Smooth muscle cell (in vitro differentiated cells): Measurements from ENCODE around the gene LOC101059915.

Source experiments
- DNase-seq: peaks from one replicate; lab custom pipeline; 2025; ENCODE audit not compliant: unreplicated experiment; lab: John Stamatoyannopoulos, UW
- H2AFZ ChIP-seq: fragments of 200-600 bp; sonication (generic); 2 replicates; pipeline ENCODE4 v1.6.0; 2016; ENCODE audit warnings: antibody characterized with exemption, low read depth, mild to moderate bottlenecking
- H3F3A ChIP-seq: fragments of 200-600 bp; sonication (generic); 2 replicates; pipeline ENCODE4 v1.6.0; 2017; ENCODE audit warnings: antibody characterized with exemption, low read depth
- H3K27ac ChIP-seq: fragments of 200-600 bp; sonication (generic); 2 replicates; pipeline ENCODE4 v1.5.1; 2016; ENCODE audit warnings: low read depth, mild to moderate bottlenecking
- H3K27me3 ChIP-seq: fragments of 200-600 bp; sonication (generic); 2 replicates; pipeline ENCODE4 v1.6.1; 2016; ENCODE audit warnings: low read depth, mild to moderate bottlenecking
- H3K36me3 ChIP-seq: fragments of 200-600 bp; sonication (generic); 2 replicates; pipeline ENCODE4 v1.5.1; 2016; ENCODE audit warnings: low read depth
- H3K4me1 ChIP-seq: fragments of 200-600 bp; sonication (generic); 2 replicates; pipeline ENCODE4 v1.5.1; 2016; ENCODE audit warnings: low read depth
- H3K4me2 ChIP-seq: fragments of 200-600 bp; sonication (generic); 2 replicates; pipeline ENCODE4 v1.6.0; 2016; ENCODE audit warnings: mild to moderate bottlenecking
- H3K4me3 ChIP-seq: fragments of 200-600 bp; sonication (generic); 2 replicates; pipeline ENCODE4 v1.5.1; 2016; ENCODE audit warnings: mild to moderate bottlenecking
- H3K79me2 ChIP-seq: fragments of 200-600 bp; sonication (generic); 2 replicates; pipeline ENCODE4 v1.6.0; 2016; ENCODE audit warnings: low read depth, mild to moderate bottlenecking
- H3K9ac ChIP-seq: fragments of 200-600 bp; sonication (generic); 2 replicates; pipeline ENCODE4 v1.6.0; 2016; ENCODE audit warnings: low read depth
- H3K9me3 ChIP-seq: fragments of 200-600 bp; sonication (generic); replicated peaks from 2 replicates; pipeline ENCODE4 v1.5.1; 2016; ENCODE audit warnings: low read depth
- H4K20me1 ChIP-seq: fragments of 200-600 bp; sonication (generic); 2 replicates; pipeline ENCODE4 v1.6.0; 2016; ENCODE audit warnings: low read depth
- CTCF ChIP-seq: fragments of 200-600 bp; sonication (generic); IDR thresholded peaks from 2 replicates; pipeline ENCODE4 v1.5.1; 2017; ENCODE audit warnings: borderline replicate concordance, mild to moderate bottlenecking, antibody characterized with exemption; ENCODE audit not compliant: insufficient read depth, poor library complexity, severe bottlenecking
- WGBS: methylation state at CpG from one replicate; pipeline ENCODE4 v1.1.7; 2016; ENCODE audit warnings: low lambda C conversion rate; 5-methylcytosine and 5-hydroxymethylcytosine counted together

LOC101059915 gene

GRCh38 chrX:71629467-71629866, 37.9 kb upstream of the LOC101059915 start:
- no peaks in the 10 kb centered on the region for H3K4me1 ChIP-seq
- WGBS = 77% methylated on average over 2 of the region's 2 CpGs
- no peaks in the 10 kb centered on the region for H3K9me3 ChIP-seq
- H3K27ac ChIP-seq = no peak overlapping the region
- no peaks in the 10 kb centered on the region for H3K27me3 ChIP-seq
- H3K36me3 ChIP-seq = no peaks in the 10 kb centered on the region
- no peak overlapping the region for H3K9ac ChIP-seq
- no peak overlapping the region for H3K4me2 ChIP-seq
- DNase-seq = no peak
- H3F3A ChIP-seq = no peaks in the 10 kb centered on the region
- H2AFZ ChIP-seq = no peak overlapping the region
- no peak overlapping the region for H3K4me3 ChIP-seq
- TF ChIP-seq CTCF = no peak
- H3K79me2 ChIP-seq = no peaks in the 10 kb centered on the region
- no peaks in the 10 kb centered on the region for H4K20me1 ChIP-seq

- no peak overlapping the region for H3K27ac ChIP-seq
- no peaks in the 10 kb centered on the region for H3K36me3 ChIP-seq
- no peak overlapping the region for H2AFZ ChIP-seq
- H3F3A ChIP-seq = no peaks in the 10 kb centered on the region
- 77% methylated on average over 10 of the region's 10 CpGs for WGBS
- H3K4me3 ChIP-seq = no peak overlapping the region
- no peaks in the 10 kb centered on the region for H3K79me2 ChIP-seq
- TF ChIP-seq CTCF = no peak
- no peaks in the 10 kb centered on the region for H3K27me3 ChIP-seq
- H3K9me3 ChIP-seq = no peaks in the 10 kb centered on the region
- H3K4me2 ChIP-seq = no peak overlapping the region
- H3K4me1 ChIP-seq = no peaks in the 10 kb centered on the region
- H4K20me1 ChIP-seq = no peaks in the 10 kb centered on the region
- DNase-seq = no peak
- no peak overlapping the region for H3K9ac ChIP-seq
Observed at GRCh38 chrX:71632923-71633657, 34.3 kb upstream of the LOC101059915 start.

GRCh38 chrX:71634366-71634765, 33.0 kb upstream of the LOC101059915 start:
- Histone ChIP-seq H3K79me2 (no peaks in the 10 kb centered on the region), H3K4me2 (no peak overlapping the region), H3K9me3 (no peaks in the 10 kb centered on the region), H3K27ac (no peak overlapping the region), H3K4me3 (no peak overlapping the region), H4K20me1 (no peaks in the 10 kb centered on the region), H3K9ac (no peak overlapping the region), H3K4me1 (no peaks in the 10 kb centered on the region), H3F3A (no peaks in the 10 kb centered on the region), H2AFZ (no peak overlapping the region), H3K36me3 (no peaks in the 10 kb centered on the region), H3K27me3 (no peaks in the 10 kb centered on the region)
- TF ChIP-seq CTCF = no peak
- DNase-seq = no peak
- WGBS = 63% methylated on average over 6 of the region's 6 CpGs
